Uterus (tissue), 2 donors: ENCODE results near the gene ADGRF5.
"Not testable (repeated sequence)": the region's sequence is repeated elsewhere in the genome, so short reads cannot be mapped to it uniquely, and the experiment has no call there.

ENCODE experiments used
- CTCF ChIP-seq, 4 experiments: fragments of 200-600 bp in 2 of 4; fragments of 450-650 bp in 2 of 4; sonication (generic) in 2 of 4; IDR thresholded peaks; one replicate each; pipeline ENCODE4 v1.5.1; 2016 to 2019; ENCODE audit warnings: antibody characterized with exemption in 4 of 4, mild to moderate bottlenecking in 2 of 4, moderate library complexity in 1 of 4
- POLR2A ChIP-seq, 2 donors: fragments of 450-650 bp; IDR thresholded peaks; one replicate each; pipeline ENCODE4 v1.6.1; 2016; ENCODE audit warnings: antibody characterized with exemption in 2 of 2, mild to moderate bottlenecking in 1 of 2, moderate library complexity in 1 of 2

GRCh38 chr6:46834991-46835390 lies 86.7 kb downstream of the ADGRF5 start:
- not testable (repeated sequence) for TF ChIP-seq CTCF, POLR2A (IDR thresholded peaks at IDR 0.05)
